ENCODE data around the gene GPR157.

- TF ChIP-seq EZH2 (IDR thresholded peaks at IDR 0.05) = no peak
- TF ChIP-seq EZH2phosphoT487 (IDR thresholded peaks at IDR 0.05) = no peak
- TF ChIP-seq CTCF (IDR thresholded peaks at IDR 0.05) = no peak
Observed at GRCh38 chr1:9164532-9164900, 35.6 kb upstream of the GPR157 start.
